Measurements from ENCODE around the gene FARSB. TPM values are rescaled to one million over a fixed set of nuclear protein-coding genes. Genes with fewer than 3 reads are reported as not detected.

FARSB gene
- total and polyA plus RNA-seq, 2 experiments from 2014 or later: 10.6 to 26.7 TPM

- H3K4me1 ChIP-seq (ENCODE audit: low read depth): peaks cover 14% of the 10 kb centered on the region
- no peaks in the 10 kb centered on the region for H3K36me3 ChIP-seq
- no peak for DNase-seq (ENCODE audit: low read depth in 1 of 2, low spot score in 1 of 2)
- no peak overlapping the region for H3K27ac ChIP-seq
- H3K4me3 ChIP-seq: no peak overlapping the region
- H3K27me3 ChIP-seq: no peaks in the 10 kb centered on the region
- no peak for TF ChIP-seq CTCF (IDR thresholded peaks at IDR 0.05; ENCODE audit: low read depth, low read length)
- H3K9me3 ChIP-seq (ENCODE audit: low read depth): no peaks in the 10 kb centered on the region
These were observed 94.7 kb downstream of the FARSB start for GRCh38 chr2:222561151-222561550.

- Histone ChIP-seq H3K4me1 (ENCODE audit: low read depth) (no peaks in the 10 kb centered on the region), H3K9me3 (ENCODE audit: low read depth) (no peaks in the 10 kb centered on the region), H3K27me3 (no peaks in the 10 kb centered on the region), H3K36me3 (no peaks in the 10 kb centered on the region), H3K4me3 (no peak overlapping the region), H3K27ac (no peak overlapping the region)
- no peak for TF ChIP-seq CTCF (IDR thresholded peaks at IDR 0.05; ENCODE audit: low read depth, low read length)
- peak in 1 of 2 donors; percentile 6 for DNase-seq (ENCODE audit: low read depth in 1 of 2, low spot score in 1 of 2)
These were observed 101.4 kb downstream of the FARSB start for GRCh38 chr2:222554517-222554916.

GRCh38 chr2:222548992-222549391 lies 106.9 kb downstream of the FARSB start:
- Histone ChIP-seq H3K4me1 (ENCODE audit: low read depth) (peaks cover 2% of the 10 kb centered on the region), H3K9me3 (ENCODE audit: low read depth) (no peaks in the 10 kb centered on the region), H3K27ac (no peak overlapping the region), H3K27me3 (no peaks in the 10 kb centered on the region), H3K36me3 (no peaks in the 10 kb centered on the region), H3K4me3 (no peak overlapping the region)
- TF ChIP-seq CTCF (IDR thresholded peaks at IDR 0.05; ENCODE audit: low read depth, low read length): no peak
- peak in 1 of 2 donors; percentile 27 for DNase-seq (ENCODE audit: low read depth in 1 of 2, low spot score in 1 of 2)

GRCh38 chr2:222547083-222547482 lies 108.8 kb downstream of the FARSB start:
- Histone ChIP-seq H3K27me3 (no peaks in the 10 kb centered on the region), H3K9me3 (ENCODE audit: low read depth) (no peaks in the 10 kb centered on the region), H3K27ac (no peak overlapping the region), H3K36me3 (no peaks in the 10 kb centered on the region), H3K4me3 (no peak overlapping the region), H3K4me1 (ENCODE audit: low read depth) (peaks cover 2% of the 10 kb centered on the region)
- no peak for DNase-seq (ENCODE audit: low read depth in 1 of 2, low spot score in 1 of 2)
- no peak for TF ChIP-seq CTCF (IDR thresholded peaks at IDR 0.05; ENCODE audit: low read depth, low read length)

- Histone ChIP-seq H3K4me3 (no peak overlapping the region), H3K9me3 (ENCODE audit: low read depth) (no peaks in the 10 kb centered on the region), H3K27me3 (no peaks in the 10 kb centered on the region), H3K36me3 (no peaks in the 10 kb centered on the region), H3K27ac (no peak overlapping the region), H3K4me1 (ENCODE audit: low read depth) (peaks cover 2% of the 10 kb centered on the region)
- no peak for TF ChIP-seq CTCF (IDR thresholded peaks at IDR 0.05; ENCODE audit: low read depth, low read length)
- no peak for DNase-seq (ENCODE audit: low read depth in 1 of 2, low spot score in 1 of 2)
These were observed 109.8 kb downstream of the FARSB start for GRCh38 chr2:222545823-222546795.
